Suprapubic skin (tissue), 4 donors: Measurements from ENCODE around the gene PPP1R9A.

Experiments used
- CTCF ChIP-seq, 2 donors: fragments of 200-600 bp in 1 of 2; fragments of 450-650 bp in 1 of 2; sonication (generic) in 1 of 2; IDR thresholded peaks; one replicate each; pipeline ENCODE4 v1.5.1; 2016 to 2019; ENCODE audit warnings: antibody characterized with exemption in 2 of 2, mild to moderate bottlenecking in 1 of 2, moderate library complexity in 1 of 2
- EP300 ChIP-seq: sonication (generic); formaldehyde crosslinking; IDR thresholded peaks from one replicate; pipeline ENCODE4 v1.6.1; 2017; ENCODE audit warnings: antibody characterized with exemption
- POLR2A ChIP-seq, 2 donors: fragments of 450-650 bp; IDR thresholded peaks; one replicate each; pipeline ENCODE4 v1.6.1; 2017; ENCODE audit warnings: antibody characterized with exemption in 2 of 2, mild to moderate bottlenecking in 2 of 2, moderate library complexity in 2 of 2
- POLR2AphosphoS5 ChIP-seq, 3 donors: sonication (generic); formaldehyde crosslinking; IDR thresholded peaks; one replicate each; pipeline ENCODE4 v1.6.1; 2017; ENCODE audit warnings: antibody characterized with exemption in 3 of 3

GRCh38 chr7:94913391-94913790 is 6.0 kb downstream of the PPP1R9A start:
- TF ChIP-seq CTCF (IDR thresholded peaks at IDR 0.05) = no peak
- no peak for TF ChIP-seq POLR2A (IDR thresholded peaks at IDR 0.05)
- no peak for TF ChIP-seq POLR2AphosphoS5 (IDR thresholded peaks at IDR 0.05)
- TF ChIP-seq EP300 = no peak
